Activated CD8-positive, alpha-beta memory T cell treated with anti-CD3 and anti-CD28 coated beads, Interleukin-2, amount 50 U/mL, for 1 hour (primary cell): ENCODE measurements around the gene FAM184B.

Experiments used
- DNase-seq: peaks from one replicate; pipeline ENCODE4 v3.0.0-alpha.2; 2020; ENCODE audit errors: extremely low read depth

FAM184B gene

GRCh38 chr4:17636341-17636695 is 145.1 kb downstream of the FAM184B start:
- DNase-seq: no peak

- DNase-seq: no peak
Observed at GRCh38 chr4:17635056-17635455, 146.4 kb downstream of the FAM184B start.

- no peak for DNase-seq
Observed at GRCh38 chr4:17633600-17633999, 147.8 kb downstream of the FAM184B start.

GRCh38 chr4:17630228-17630627 is 151.2 kb downstream of the FAM184B start:
- DNase-seq: no peak

GRCh38 chr4:17624821-17625220 is 156.6 kb downstream of the FAM184B start:
- DNase-seq: no peak

- DNase-seq: no peak
Observed at GRCh38 chr4:17623451-17624001, 157.9 kb downstream of the FAM184B start.

- no peak for DNase-seq
Observed at GRCh38 chr4:17619416-17620105, 161.9 kb downstream of the FAM184B start.

- DNase-seq: no peak
Observed at GRCh38 chr4:17618926-17619325, 162.5 kb downstream of the FAM184B start.

- DNase-seq: no peak
Observed at GRCh38 chr4:17616283-17616682, 165.1 kb downstream of the FAM184B start.

GRCh38 chr4:17614416-17615299 is 166.8 kb downstream of the FAM184B start, which contains the start of gene MED28:
Gene MED28 (plus strand): TSS chr4:17614641. CDS start chr4:17614655, 14 bp downstream.
- DNase-seq: peak; percentile 95

- DNase-seq: peak; percentile 11
Observed at GRCh38 chr4:17613761-17614415, 167.5 kb downstream of the FAM184B start.

- no peak for DNase-seq
Observed at GRCh38 chr4:17605236-17605635, 176.2 kb downstream of the FAM184B start.

GRCh38 chr4:17599826-17600225 is 181.6 kb downstream of the FAM184B start:
- no peak for DNase-seq

GRCh38 chr4:17597517-17597916 is 183.9 kb downstream of the FAM184B start:
- DNase-seq: no peak

- no peak for DNase-seq
Observed at GRCh38 chr4:17595471-17596005, 185.9 kb downstream of the FAM184B start.

- DNase-seq: no peak
Observed at GRCh38 chr4:17589355-17589754, 192.1 kb downstream of the FAM184B start.

GRCh38 chr4:17587094-17587822 is 194.2 kb downstream of the FAM184B start:
- no peak for DNase-seq

GRCh38 chr4:17584521-17585213 is 196.8 kb downstream of the FAM184B start:
- DNase-seq: no peak

GRCh38 chr4:17583941-17584340 is 197.5 kb downstream of the FAM184B start:
- DNase-seq: no peak

- no peak for DNase-seq
Observed at GRCh38 chr4:17583276-17583675, 198.1 kb downstream of the FAM184B start.

GRCh38 chr4:17580969-17581368 is 200.5 kb downstream of the FAM184B start:
- no peak for DNase-seq
